Retinal pigment epithelial cell (primary cell): ENCODE results near the gene HTR6.

ENCODE experiments used
- DNase-seq: peaks from one replicate; pipeline ENCODE4 v3.0.0-alpha.2; 2010; ENCODE audit warnings: low read depth
- H3K4me3 ChIP-seq: 2 replicates; pipeline ENCODE4 v1.5.1; 2011; ENCODE audit warnings: mild to moderate bottlenecking, low read length, control low read depth, moderate library complexity
- TF ChIP-seq, protein P1 (sequence below): conservative IDR thresholded peaks from 2 replicates; pipeline ENCODE4 v1.5.1; 2011; ENCODE audit warnings: low read depth, low read length, control low read depth, inconsistent platforms

Gene HTR6

DNA sequence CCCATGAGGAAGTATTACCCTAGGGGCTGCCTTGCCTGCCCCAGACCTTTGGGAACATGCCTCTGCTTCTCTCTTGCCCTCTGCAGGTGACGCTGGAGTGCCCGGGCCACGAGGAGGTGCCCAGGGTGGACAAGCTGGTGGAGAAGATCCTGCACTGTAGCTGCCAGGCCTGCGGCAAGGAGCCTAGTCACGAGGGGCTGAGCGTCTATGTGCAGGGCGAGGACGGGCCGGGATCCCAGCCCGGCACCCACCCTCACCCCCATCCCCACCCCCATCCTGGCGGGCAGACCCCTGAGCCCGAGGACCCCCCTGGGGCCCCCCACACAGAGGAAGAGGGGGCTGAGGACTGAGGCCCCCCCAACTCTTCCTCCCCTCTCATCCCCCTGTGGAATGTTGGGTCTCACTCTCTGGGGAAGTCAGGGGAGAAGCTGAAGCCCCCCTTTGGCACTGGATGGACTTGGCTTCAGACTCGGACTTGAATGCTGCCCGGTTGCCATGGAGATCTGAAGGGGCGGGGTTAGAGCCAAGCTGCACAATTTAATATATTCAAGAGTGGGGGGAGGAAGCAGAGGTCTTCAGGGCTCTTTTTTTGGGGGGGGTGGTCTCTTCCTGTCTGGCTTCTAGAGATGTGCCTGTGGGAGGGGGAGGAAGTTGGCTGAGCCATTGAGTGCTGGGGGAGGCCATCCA lies 7.8 kb upstream of the HTR6 start:
- TF ChIP-seq, protein P1, sequence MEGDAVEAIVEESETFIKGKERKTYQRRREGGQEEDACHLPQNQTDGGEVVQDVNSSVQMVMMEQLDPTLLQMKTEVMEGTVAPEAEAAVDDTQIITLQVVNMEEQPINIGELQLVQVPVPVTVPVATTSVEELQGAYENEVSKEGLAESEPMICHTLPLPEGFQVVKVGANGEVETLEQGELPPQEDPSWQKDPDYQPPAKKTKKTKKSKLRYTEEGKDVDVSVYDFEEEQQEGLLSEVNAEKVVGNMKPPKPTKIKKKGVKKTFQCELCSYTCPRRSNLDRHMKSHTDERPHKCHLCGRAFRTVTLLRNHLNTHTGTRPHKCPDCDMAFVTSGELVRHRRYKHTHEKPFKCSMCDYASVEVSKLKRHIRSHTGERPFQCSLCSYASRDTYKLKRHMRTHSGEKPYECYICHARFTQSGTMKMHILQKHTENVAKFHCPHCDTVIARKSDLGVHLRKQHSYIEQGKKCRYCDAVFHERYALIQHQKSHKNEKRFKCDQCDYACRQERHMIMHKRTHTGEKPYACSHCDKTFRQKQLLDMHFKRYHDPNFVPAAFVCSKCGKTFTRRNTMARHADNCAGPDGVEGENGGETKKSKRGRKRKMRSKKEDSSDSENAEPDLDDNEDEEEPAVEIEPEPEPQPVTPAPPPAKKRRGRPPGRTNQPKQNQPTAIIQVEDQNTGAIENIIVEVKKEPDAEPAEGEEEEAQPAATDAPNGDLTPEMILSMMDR: no peak
- DNase-seq: no peak
- H3K4me3 ChIP-seq: no peak overlapping the region

DNA sequence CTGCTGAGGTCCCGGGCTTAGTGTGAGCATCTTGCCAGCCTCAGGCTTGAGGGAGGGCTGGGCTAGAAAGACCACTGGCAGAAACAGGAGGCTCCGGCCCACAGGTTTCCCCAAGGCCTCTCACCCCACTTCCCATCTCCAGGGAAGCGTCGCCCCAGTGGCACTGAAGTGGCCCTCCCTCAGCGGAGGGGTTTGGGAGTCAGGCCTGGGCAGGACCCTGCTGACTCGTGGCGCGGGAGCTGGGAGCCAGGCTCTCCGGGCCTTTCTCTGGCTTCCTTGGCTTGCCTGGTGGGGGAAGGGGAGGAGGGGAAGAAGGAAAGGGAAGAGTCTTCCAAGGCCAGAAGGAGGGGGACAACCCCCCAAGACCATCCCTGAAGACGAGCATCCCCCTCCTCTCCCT lies 7.2 kb upstream of the HTR6 start:
- DNase-seq: no peak
- H3K4me3 ChIP-seq: no peak overlapping the region
- TF ChIP-seq, protein P1: no peak

DNA sequence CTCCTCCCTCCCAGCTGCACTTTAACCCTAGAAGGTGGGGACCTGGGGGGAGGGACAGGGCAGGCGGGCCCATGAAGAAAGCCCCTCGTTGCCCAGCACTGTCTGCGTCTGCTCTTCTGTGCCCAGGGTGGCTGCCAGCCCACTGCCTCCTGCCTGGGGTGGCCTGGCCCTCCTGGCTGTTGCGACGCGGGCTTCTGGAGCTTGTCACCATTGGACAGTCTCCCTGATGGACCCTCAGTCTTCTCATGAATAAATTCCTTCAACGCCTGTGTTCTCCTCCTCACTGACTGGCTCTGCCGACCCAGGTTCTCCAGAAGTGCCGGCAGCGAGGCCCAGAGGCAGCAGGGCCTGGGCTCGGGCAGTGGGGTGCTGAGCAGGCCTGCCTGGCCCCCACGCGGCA lies 6.5 kb upstream of the HTR6 start:
- no peak overlapping the region for H3K4me3 ChIP-seq
- TF ChIP-seq, protein P1: no peak

DNA sequence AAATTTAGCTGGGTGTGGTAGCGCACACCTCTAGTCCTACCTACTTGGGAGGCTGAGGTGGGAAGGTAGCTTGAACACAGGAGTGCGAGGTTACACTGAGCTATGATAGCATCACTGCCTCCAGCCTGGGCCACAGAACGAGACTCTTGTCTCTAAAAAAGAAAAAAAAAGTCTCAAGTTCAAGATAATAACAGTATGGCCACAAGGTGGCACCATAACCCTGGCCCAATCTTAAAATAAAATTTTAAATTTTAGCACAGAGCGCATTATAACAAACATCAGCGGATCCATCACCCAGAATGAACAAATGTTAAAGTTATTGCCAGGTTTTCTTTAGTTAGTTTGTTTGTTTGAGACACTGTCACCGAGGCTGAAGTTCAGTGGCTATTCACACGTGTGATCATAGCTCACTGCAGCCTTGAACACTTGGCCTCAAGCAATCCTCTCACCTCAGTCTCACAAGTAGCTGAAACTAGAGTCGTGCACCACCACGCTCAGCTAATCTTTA lies 2.9 kb upstream of the HTR6 start:
- TF ChIP-seq, protein P1: peak; percentile 69
- H3K4me3 ChIP-seq: no peak overlapping the region
- no peak for DNase-seq

More for the DNA sequence above, 6.5 kb upstream of the HTR6 start:
- DNase-seq: no peak

DNA sequence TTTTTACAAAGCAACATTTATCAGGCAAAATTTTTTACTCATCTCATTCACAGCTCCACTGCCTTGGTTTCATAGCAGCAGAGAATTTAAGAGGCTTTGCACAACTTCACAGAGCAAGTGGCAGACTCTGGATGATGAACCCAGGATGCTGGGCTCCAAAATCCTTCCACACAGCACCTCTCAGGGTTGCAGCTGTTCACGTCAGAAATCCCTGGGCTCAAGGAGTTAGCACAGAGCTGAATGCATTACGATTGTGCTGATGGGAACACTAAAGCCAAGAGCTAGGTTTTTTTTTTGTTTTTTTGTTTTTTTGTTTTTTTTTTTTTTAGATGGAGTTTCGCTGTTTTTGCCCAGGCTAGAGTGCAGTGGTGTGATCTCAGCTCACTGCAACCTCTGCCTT lies 2.4 kb upstream of the HTR6 start:
- TF ChIP-seq, protein P1: no peak
- no peak overlapping the region for H3K4me3 ChIP-seq
- no peak for DNase-seq

DNA sequence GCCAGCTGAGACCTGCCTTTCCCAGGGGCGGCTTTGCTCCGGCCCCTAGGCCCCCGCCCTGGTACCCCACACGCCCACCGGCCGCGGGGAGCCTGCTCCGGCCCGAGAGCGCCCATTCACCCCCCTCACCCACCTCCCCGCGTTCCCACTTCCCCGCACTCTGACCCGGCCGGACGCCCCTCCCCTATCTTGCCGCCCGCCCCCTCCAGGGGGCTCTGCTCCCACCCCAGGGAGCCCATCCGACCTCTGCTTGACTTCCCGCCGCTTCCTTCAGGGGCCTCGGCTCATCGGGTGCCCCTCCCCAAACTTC lies 466 bp downstream of the HTR6 start:
- no peak overlapping the region for H3K4me3 ChIP-seq

More for the DNA sequence above, 466 bp downstream of the HTR6 start:
- TF ChIP-seq, protein P1: no peak
- DNase-seq: no peak
